ENCODE measurements around the gene NTSR2.

Gene NTSR2

GRCh38 chr2:11669454-11670291 lies at the start of gene NTSR2:
NTSR2 (minus strand) TSS chr2:11670195; CDS start chr2:11670129, 66 bp downstream.
- DNase-seq (ENCODE audit: low read depth in 2 of 2), result peak; percentile 11 to 20

GRCh38 chr2:11719230-11719977 lies 49.4 kb upstream of the NTSR2 start:
- DNase-seq (ENCODE audit: low read depth in 2 of 2), result no peak

GRCh38 chr2:11718606-11719005 lies 48.6 kb upstream of the NTSR2 start:
- DNase-seq (ENCODE audit: low read depth in 2 of 2), result no peak

GRCh38 chr2:11717623-11718022 lies 47.6 kb upstream of the NTSR2 start:
- no peak for DNase-seq (ENCODE audit: low read depth in 2 of 2)

GRCh38 chr2:11716689-11717321 lies 46.8 kb upstream of the NTSR2 start:
- no peak for DNase-seq (ENCODE audit: low read depth in 2 of 2)

- DNase-seq (ENCODE audit: low read depth in 2 of 2), result no peak
Observed at GRCh38 chr2:11715987-11716652, 46.1 kb upstream of the NTSR2 start.

GRCh38 chr2:11713815-11714214 lies 43.8 kb upstream of the NTSR2 start:
- DNase-seq (ENCODE audit: low read depth in 2 of 2), result no peak

GRCh38 chr2:11712866-11713265 lies 42.9 kb upstream of the NTSR2 start:
- no peak for DNase-seq (ENCODE audit: low read depth in 2 of 2)

GRCh38 chr2:11711751-11712150 lies 41.8 kb upstream of the NTSR2 start:
- DNase-seq (ENCODE audit: low read depth in 2 of 2), result no peak

- no peak for DNase-seq (ENCODE audit: low read depth in 2 of 2)
Observed at GRCh38 chr2:11711354-11711716, 41.3 kb upstream of the NTSR2 start.

- DNase-seq (ENCODE audit: low read depth in 2 of 2), result no peak
Observed at GRCh38 chr2:11710632-11711353, 40.8 kb upstream of the NTSR2 start.

GRCh38 chr2:11710210-11710609 lies 40.2 kb upstream of the NTSR2 start:
- no peak for DNase-seq (ENCODE audit: low read depth in 2 of 2)

GRCh38 chr2:11709293-11709692 lies 39.3 kb upstream of the NTSR2 start:
- no peak for DNase-seq (ENCODE audit: low read depth in 2 of 2)

GRCh38 chr2:11708106-11708505 lies 38.1 kb upstream of the NTSR2 start:
- no peak for DNase-seq (ENCODE audit: low read depth in 2 of 2)

GRCh38 chr2:11705711-11706110 lies 35.7 kb upstream of the NTSR2 start:
- DNase-seq (ENCODE audit: low read depth in 2 of 2), result no peak

GRCh38 chr2:11705063-11705462 lies 35.1 kb upstream of the NTSR2 start:
- no peak for DNase-seq (ENCODE audit: low read depth in 2 of 2)

- no peak for DNase-seq (ENCODE audit: low read depth in 2 of 2)
Observed at GRCh38 chr2:11703700-11704099, 33.7 kb upstream of the NTSR2 start.

GRCh38 chr2:11702946-11703345 lies 33.0 kb upstream of the NTSR2 start:
- no peak for DNase-seq (ENCODE audit: low read depth in 2 of 2)

GRCh38 chr2:11701751-11702301 lies 31.8 kb upstream of the NTSR2 start:
- no peak for DNase-seq (ENCODE audit: low read depth in 2 of 2)

- no peak for DNase-seq (ENCODE audit: low read depth in 2 of 2)
Observed at GRCh38 chr2:11701206-11701605, 31.2 kb upstream of the NTSR2 start.

All from stimulated activated CD8-positive, alpha-beta memory T cell treated with anti-CD3 and anti-CD28 coated beads, Interleukin-2, amount 100 ng/mL, for 48 hours (primary cell).